Testis (tissue), 2 donors: Measurements from ENCODE around the gene SUSD3.

Experiments
- CTCF ChIP-seq, 3 experiments: fragments of 450-650 bp in 2 of 3; fragments of 200-600 bp in 1 of 3; sonication (generic) in 1 of 3; IDR thresholded peaks; one replicate each; pipeline ENCODE4 v1.5.1; 2016 to 2019; ENCODE audit warnings: antibody characterized with exemption in 3 of 3, mild to moderate bottlenecking in 2 of 3, moderate library complexity in 1 of 3
- POLR2A ChIP-seq: fragments of 450-650 bp; IDR thresholded peaks from one replicate; pipeline ENCODE4 v1.6.1; 2017; ENCODE audit warnings: antibody characterized with exemption, mild to moderate bottlenecking, moderate library complexity

DNA sequence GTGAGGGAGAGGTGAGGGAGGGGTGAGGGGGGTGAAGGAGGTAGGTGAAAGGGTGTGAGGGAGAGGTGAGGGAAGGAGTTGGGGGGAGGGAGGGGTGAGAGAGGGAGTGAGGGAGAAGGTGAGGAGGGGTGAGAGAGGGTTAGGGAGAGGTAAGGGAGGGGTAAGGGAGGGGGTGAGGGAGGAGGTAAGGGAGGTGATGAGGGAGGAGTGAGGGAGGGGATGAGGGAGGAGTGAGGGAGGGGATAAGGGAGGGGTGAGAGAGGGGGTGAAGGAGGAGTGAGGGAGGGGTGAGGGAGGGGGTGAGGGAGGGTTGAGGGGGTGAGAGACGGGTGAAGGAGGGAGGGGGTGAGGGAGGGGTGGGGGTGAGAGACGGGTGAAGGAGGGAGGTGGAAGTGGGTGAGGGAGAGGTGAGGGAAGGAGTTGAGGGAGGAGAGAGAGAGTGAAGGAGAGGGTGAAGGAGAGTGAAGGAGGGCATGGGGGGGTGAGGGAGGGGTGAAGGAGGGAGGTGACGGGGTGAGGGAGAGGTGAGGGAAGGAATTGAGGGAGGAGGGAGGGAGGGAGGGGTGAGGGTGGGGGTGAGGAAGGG is 57.1 kb downstream of the SUSD3 start:
- no peak for TF ChIP-seq CTCF (IDR thresholded peaks at IDR 0.05)
- TF ChIP-seq POLR2A, result no peak
